ENCODE data around the gene GABBR2. TPM values are rescaled to one million over a fixed set of nuclear protein-coding genes. Genes with fewer than 3 reads are reported as not detected.

Gene GABBR2
- total and polyA plus RNA-seq, 9 of the 15 experiments (the other 6 are each of a cell fraction or from before 2014, with no cell fraction given), result 0.15 to 1.9 (median 0.32) TPM

DNA sequence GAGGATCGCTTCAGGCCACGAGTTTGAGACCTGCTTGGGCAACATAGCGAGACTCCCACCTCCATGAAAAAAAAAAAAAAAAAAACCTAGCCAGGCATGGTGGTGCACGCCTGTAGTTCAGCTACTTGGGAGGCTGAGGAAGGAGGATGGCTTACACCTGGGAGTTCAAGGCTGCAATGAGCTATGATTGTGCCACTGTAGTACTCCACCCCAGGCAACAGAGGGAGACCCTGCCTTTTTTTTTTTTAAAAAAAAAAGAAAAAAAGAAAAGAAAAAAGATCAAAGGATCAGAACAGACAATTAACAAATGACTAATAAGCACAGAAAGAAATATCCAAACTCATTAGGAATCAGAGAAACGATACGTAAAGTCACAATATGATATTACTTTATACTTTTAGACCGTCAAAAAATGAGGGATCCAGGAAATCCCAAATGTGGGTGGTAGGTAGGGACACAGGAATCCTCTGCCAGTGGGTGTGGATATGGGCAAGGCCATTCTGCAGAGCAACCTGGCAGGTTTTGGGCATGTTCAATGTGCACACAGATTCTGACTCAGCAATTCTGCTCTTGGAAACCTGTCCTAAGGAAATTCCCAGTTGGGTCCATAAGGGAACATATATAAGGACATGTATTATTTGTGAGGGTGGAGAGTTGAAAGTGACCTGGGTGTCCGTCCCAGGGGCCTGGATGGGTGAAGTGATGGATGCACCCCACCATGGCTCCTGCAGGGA lies 308.6 kb downstream of the GABBR2 start (continued):
- TF ChIP-seq MAFF (IDR thresholded peaks at IDR 0.05; ENCODE audit: low read length) (peak; percentile 67), MAFG (tag; conservative IDR thresholded peaks at IDR 0.05) (peak; percentile 67), MAFK (IDR thresholded peaks at IDR 0.05; ENCODE audit: low read length) (peak; percentile 54)

GRCh38 chr9:98396656-98397055 lies 312.1 kb downstream of the GABBR2 start:
- no peak for DNase-seq (ENCODE audit: extremely low read depth in 1 of 4, low spot score in 3 of 4)
- BruUV-seq (replicated peaks), result no TSS peak
- no peak for ATAC-seq
- in situ Hi-C loops (cut with MboI) (no loop called here), intact Hi-C loops (cut with micrococcal nuclease) (no loop called here)
- Histone ChIP-seq H3K27me3 (ENCODE audit: control insufficient read depth in 2 of 2, insufficient read depth in 2 of 2, low read length in 2 of 2) (no peaks in the 10 kb centered on the region; a peak in 1 of 5 replicates), H3K27ac (ENCODE audit: extremely low read depth, low read depth, low read length) (no peak overlapping the region), H3K4me2 (ENCODE audit: insufficient read depth, low read length) (no peak overlapping the region), H3K9ac (ENCODE audit: insufficient read depth in 1 of 2, low read depth in 2 of 2, low read length in 2 of 2) (no peak overlapping the region), H3K79me2 (ENCODE audit: control insufficient read depth, insufficient read depth, low read length) (no peaks in the 10 kb centered on the region), H3K4me1 (replicated peaks in 1 of 2; ENCODE audit: control insufficient read depth in 2 of 2, insufficient read depth in 2 of 2, low read length in 2 of 2) (no peaks in the 10 kb centered on the region; a peak in 1 of 5 replicates), H4K20me1 (replicated peaks; ENCODE audit: control insufficient read depth, insufficient read depth, low read length) (no peaks in the 10 kb centered on the region; the same call in 1 of the 2 replicates), H3K36me3 (ENCODE audit: control insufficient read depth, insufficient read depth, low read length) (no peaks in the 10 kb centered on the region), H3K4me3 (no peak overlapping the region), H2AFZ (ENCODE audit: low read depth, low read length) (no peak overlapping the region), H3K9me1 (ENCODE audit: control insufficient read depth, insufficient read depth, low read length) (no peaks in the 10 kb centered on the region), H3K9me3 (replicated peaks; ENCODE audit: control insufficient read depth, insufficient read depth, low read depth, low read length) (no peaks in the 10 kb centered on the region)
- ChIA-PET CTCF (ENCODE audit: low intra/inter-chr PET ratio) (no interaction called here), POLR2A (no interaction called here)
- WGBS (ENCODE audit: insufficient coverage, low coverage, missing lambda C conversion rate), result 43% methylated on average over 8 of the region's 8 CpGs
- no peak for TF ChIP-seq HNRNPLL (IDR thresholded peaks at IDR 0.05; ENCODE audit: low read depth, low read length, poor library complexity, severe bottlenecking)
- TF ChIP-seq ZNF134 (CRISPR knock-in tag; conservative IDR thresholded peaks at IDR 0.05), result no peak
- no peak for TF ChIP-seq ZBTB1 (CRISPR knock-in tag; IDR thresholded peaks at IDR 0.05; ENCODE audit: borderline replicate concordance, low read depth)
- TF ChIP-seq AFF1 (IDR thresholded peaks at IDR 0.05; ENCODE audit: low read depth in 1 of 2, partially characterized antibody in 2 of 2), result no peak
- FAIRE-seq, result no peak

Data from K562 (cell line).